ENCODE measurements around the gene TMEM54. TPM values are rescaled to one million over a fixed set of nuclear protein-coding genes. Genes with fewer than 3 reads are reported as not detected.

Gene TMEM54
- total RNA-seq, 4 donors from 2014 or later: 14.7 to 36.7 (median 26.3) TPM

DNA sequence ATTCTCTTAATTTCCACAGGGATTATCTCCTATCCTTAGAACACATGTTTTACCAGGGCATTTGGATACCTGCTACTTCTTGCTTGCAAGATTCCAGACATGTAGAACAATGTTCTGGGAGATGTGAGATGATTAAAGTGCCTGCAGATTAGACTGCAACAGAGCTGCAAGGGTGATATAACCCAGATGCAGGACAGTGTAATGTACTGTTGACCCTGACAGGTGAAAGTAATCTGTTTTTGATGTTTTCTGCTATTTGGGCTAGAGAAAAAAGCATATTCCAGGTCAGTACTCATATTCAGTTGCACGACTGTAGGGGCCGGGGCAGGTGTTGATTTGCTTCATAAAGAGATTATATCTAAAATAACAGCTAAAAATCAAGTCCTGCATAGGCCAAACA is 27.1 kb upstream of the TMEM54 start:
- TF ChIP-seq, protein P1, sequence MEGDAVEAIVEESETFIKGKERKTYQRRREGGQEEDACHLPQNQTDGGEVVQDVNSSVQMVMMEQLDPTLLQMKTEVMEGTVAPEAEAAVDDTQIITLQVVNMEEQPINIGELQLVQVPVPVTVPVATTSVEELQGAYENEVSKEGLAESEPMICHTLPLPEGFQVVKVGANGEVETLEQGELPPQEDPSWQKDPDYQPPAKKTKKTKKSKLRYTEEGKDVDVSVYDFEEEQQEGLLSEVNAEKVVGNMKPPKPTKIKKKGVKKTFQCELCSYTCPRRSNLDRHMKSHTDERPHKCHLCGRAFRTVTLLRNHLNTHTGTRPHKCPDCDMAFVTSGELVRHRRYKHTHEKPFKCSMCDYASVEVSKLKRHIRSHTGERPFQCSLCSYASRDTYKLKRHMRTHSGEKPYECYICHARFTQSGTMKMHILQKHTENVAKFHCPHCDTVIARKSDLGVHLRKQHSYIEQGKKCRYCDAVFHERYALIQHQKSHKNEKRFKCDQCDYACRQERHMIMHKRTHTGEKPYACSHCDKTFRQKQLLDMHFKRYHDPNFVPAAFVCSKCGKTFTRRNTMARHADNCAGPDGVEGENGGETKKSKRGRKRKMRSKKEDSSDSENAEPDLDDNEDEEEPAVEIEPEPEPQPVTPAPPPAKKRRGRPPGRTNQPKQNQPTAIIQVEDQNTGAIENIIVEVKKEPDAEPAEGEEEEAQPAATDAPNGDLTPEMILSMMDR (IDR thresholded peaks at IDR 0.05; ENCODE audit: low read depth): no peak

DNA sequence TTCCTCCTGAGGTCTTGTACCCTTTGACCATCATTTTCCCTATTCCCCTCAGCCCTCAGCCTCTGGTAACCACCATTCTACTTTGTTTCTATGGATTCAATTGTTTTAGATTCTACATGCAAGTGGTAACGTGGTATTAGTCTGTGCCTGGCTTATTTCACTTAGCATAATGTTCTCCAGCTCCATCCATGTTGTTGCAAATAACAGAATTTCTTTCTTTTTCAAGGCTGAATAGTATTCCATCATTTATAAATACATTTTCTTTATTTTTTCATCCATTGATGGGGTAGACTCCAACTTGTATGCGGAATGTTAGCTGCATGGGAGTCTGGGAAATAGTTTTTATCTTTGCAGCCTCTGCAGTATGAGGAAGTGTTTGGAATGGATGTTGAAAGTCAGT is 26.3 kb upstream of the TMEM54 start:
- TF ChIP-seq, protein P1 (IDR thresholded peaks at IDR 0.05; ENCODE audit: low read depth): no peak

DNA sequence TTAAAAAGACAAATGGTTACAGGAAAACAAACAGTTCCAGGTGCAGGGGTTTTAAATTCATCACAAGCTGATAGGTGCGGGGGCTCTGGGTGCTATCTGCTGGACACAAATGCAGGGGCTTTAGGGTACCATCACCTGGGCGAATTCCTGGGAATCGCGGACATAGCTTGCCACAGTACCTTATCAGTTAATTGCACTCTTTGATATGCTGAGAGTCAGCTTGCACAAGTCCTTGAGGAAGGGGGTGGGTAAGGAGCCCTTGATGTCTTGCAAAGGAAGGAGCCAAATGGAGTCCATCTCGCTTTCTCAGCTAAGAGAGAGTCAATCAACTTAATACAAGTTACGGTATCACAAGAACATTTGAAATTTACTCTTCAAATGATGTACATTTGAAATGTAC is 25.4 kb upstream of the TMEM54 start:
- TF ChIP-seq, protein P1 (IDR thresholded peaks at IDR 0.05; ENCODE audit: low read depth): no peak

DNA sequence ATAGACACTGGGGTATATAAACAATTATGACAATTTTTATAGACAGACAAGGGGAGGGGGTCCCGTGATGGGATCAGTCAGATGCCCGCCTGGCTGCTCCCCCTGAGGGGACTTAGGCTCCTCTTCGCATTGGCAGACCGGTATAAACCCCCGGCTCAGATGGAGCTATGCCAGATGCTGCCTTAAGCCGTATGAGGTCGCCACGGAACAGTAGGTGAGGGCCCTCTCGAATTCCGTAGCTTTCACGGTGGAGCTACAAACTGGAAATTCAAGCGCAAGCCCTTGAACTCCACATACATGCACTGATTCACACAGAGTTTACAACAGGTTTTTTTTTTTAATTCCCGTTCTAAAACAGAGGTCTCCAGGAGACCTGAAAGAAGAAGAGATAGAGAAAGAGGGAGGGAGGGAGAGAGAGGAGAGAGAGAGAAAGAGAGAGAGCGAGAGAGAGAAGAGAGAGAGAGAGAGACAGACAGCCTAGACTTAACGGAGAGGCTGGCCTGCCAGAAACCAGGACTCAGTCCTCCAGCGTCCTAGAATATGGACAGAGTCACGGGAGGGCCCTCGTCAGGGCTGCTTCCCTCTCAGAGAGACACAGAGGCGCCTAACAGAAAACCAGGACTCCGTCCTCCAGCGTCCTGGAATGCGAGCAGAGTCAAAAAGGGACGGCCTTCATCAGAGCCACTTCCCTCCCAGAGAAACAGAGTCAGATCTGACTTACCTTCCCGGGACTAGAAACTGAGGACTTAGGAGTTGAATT is 24.4 kb upstream of the TMEM54 start:
- TF ChIP-seq, protein P1 (IDR thresholded peaks at IDR 0.05; ENCODE audit: low read depth): no peak

DNA sequence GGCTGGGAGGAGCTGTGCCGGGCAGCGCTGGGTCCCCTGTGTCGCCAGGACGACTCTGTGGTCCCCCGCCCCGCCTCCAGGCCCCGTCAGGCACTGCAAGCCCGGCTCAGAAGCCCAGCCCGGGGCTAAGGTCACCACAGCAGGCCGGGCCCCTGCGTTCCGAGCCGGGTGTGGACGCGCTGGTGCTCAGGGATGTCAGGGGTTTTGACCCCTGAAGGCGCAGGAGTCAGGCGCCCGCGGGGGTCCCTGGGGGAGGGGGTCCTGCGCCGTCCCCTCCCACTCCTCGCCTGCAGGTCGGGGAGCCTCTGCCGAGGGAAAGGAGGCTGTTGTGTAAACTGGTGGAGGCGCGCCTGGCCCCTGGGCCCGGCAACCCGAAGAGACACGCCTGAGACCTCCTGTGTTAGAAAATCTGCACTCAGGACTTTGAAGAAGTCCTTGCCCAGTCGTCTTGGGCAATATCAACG is 23.7 kb upstream of the TMEM54 start:
- TF ChIP-seq, protein P1 (IDR thresholded peaks at IDR 0.05; ENCODE audit: low read depth): no peak

DNA sequence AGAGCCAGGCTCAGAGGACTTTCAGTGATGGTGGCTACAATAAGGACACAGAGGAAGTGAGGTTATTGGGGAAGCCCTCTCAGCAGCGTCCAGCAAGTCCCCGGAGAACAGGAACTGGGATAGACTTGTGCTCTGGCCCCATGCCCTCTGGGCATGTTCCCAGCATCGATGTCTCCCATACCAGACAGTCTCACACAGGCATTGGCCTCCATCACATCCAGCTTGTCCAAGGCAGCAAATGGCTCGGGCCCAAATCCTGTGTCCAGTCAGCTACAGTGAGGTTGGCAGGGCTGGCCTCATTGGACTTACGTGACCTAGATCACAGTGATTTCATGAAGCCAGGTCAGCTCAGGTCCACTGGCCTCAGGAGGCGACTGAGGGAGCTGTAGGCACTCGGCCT is 19.6 kb upstream of the TMEM54 start:
- TF ChIP-seq, protein P1 (IDR thresholded peaks at IDR 0.05; ENCODE audit: low read depth): no peak

DNA sequence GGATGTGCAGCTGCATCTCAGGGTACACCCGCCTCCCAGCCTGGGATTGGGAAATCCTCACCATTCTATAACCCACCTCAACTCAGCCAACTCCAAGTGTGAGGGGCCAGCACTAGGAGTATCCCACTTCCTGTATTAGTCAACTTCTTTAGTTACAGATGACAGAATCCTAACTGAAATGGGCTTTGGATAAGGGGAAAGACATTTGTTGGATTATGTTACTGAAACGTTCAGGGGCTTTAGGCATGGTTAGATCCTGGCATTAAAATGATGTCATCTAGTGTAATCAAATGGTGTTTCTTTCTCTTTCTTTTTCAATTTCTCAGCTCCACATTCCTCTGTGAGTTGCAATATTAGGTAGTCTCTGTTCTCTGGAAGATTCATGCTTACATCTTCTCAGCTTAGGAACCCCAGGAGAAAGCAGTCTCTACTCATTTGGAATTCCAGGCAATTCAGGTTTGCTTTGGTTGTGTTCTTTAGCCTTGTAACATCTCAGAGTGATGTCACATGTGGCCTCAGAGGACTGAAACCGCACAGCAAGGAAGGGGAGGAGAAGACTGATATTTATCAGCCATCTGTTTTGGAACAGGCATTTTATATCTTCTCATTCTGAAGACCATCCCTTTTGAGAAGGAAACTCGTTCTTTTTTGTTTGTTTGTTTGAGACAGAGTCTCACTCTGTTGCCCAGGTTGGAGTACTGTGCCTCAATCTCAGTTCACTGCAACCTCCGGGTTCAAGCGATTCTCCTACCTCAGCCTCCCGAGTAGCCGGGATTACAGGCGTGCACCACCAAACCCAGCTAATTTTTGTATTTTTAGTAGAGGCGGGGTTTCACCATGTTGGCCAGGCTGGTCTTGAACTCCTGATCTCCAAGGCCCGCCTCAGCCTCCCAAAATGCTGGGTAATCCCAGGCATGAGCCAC is 18.9 kb upstream of the TMEM54 start:
- TF ChIP-seq, protein P1 (IDR thresholded peaks at IDR 0.05; ENCODE audit: low read depth): no peak

Measured in subcutaneous adipose tissue (tissue), 4 donors.